Activated naive CD4-positive, alpha-beta T cell treated with Interleukin-2 at 50 U/mL for 16 hours (primary cell): ENCODE measurements around the gene NUDT10.
"Not testable (repeated sequence)": the region's sequence is repeated elsewhere in the genome, so short reads cannot be mapped to it uniquely, and the experiment has no call there.

Experiments
- DNase-seq: peaks from one replicate; pipeline ENCODE4 v3.0.0-alpha.2; 2020

NUDT10 gene

GRCh38 chrX:51332188-51332942 lies at the start of gene NUDT10:
Gene NUDT10, plus strand, starts transcription at chrX:51332822. Its CDS starts 144 bp downstream, at chrX:51332966.
- peak; percentile 39 for DNase-seq

DNA sequence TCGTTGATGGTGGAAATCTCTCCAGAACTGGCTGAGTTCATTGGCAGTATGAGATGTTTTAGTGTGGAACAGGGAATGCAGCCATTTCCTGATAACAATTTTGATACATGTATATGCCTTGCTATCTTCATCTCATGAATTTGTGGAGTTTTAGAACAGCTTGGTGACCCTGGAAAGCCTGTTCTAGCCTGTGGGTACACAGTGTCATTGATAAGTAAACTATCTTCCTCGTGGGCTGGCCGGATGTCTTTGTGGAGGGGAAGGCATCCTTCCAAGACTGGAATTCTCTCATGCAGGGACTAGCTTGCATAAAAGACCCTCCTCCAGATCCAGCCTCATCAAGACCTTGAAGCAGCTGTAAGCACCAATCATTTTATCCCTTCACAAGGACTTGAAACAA lies 40.2 kb upstream of the NUDT10 start:
- no peak for DNase-seq

DNA sequence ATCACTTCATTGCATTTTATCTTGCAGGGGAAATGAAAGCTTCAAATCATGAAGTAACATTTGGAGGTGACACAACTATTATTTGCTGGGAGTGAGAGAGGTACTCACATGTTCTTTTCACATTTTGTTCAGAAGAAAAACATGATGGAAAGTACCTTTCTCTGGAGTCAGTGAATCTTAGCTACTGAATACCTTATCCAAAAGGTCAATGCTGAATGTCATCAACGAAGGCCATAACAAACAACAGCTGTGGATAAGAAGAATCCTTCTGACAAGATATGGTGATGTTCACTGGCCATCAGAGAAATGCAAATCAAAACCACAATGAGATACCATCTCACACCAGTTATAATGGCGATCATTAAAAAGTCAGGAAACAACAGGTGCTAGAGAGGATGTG lies 36.5 kb upstream of the NUDT10 start:
- DNase-seq, result no peak

GRCh38 chrX:51316271-51316670 lies 16.4 kb upstream of the NUDT10 start:
- DNase-seq, result no peak

DNA sequence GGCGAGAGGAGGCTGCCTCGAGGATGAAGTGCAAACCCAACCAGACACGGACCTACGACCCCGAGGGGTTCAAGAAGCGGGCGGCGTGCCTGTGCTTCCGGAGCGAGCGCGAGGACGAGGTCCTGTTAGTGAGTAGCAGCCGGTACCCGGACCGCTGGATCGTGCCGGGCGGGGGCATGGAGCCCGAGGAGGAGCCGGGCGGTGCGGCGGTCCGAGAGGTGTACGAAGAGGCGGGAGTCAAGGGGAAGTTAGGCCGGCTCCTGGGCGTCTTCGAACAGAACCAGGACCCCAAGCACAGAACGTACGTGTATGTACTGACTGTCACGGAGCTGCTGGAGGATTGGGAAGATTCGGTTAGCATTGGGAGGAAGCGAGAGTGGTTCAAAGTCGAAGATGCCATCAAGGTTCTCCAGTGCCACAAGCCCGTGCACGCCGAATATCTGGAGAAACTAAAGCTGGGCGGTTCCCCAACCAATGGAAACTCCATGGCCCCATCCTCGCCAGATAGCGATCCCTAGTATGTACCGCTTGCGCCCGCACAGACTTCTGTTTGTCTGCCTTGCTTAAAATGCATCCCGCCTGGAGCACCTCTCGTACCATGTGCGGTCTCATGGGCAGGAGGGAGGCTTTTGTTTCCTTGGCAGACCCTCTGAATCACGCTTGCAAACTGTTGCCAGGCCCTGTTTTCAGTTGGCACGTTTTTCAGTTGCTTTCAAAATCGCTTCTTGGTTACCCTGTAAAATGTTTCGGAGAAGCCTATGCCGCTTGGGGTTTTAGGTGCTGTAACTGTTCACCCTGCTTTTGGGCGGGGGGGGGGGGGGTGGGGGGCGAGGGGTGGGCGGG lies 542 bp downstream of the NUDT10 start:
- not testable (repeated sequence) for DNase-seq

GRCh38 chrX:51334276-51334675 lies 1.7 kb downstream of the NUDT10 start:
- no peak for DNase-seq

DNA sequence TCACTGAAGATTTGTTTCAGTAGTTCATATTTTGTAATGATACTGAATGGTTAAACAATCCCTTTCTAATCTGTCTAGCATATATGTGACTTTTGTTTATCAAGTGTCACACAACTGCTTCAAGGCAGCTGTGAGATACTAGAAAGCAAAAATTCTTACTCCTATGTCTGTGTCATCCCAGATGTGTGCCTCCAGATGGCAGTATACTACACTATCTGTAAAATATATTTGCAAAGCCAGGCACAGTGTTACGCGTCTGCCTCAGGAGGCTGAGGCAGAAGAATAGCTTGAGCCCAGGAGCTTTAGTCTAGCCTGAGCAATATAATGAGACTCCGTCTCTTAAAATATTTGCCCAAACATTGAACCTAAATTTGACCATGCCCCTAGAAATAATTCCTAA lies 4.0 kb downstream of the NUDT10 start:
- peak; percentile 3 for DNase-seq

DNA sequence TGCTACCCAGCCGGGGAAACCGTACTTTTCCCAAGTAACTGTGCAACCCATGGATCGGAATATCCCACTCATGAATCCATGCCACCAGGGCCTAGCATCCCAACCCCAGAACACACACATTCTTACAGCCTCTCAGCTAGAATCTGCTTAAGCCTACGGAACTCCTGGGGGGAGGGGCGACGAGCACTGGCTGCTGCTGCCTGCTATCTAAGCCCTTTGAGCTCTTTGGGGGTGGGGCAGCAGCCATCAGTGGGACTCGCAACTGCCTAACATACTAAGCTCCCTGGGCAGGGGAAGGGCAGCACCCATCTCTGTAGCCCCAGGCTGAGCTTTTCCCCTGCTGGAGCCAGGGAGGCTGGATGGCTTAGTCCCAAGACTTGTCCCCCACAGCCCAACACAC lies 28.6 kb downstream of the NUDT10 start:
- DNase-seq, result no peak

DNA sequence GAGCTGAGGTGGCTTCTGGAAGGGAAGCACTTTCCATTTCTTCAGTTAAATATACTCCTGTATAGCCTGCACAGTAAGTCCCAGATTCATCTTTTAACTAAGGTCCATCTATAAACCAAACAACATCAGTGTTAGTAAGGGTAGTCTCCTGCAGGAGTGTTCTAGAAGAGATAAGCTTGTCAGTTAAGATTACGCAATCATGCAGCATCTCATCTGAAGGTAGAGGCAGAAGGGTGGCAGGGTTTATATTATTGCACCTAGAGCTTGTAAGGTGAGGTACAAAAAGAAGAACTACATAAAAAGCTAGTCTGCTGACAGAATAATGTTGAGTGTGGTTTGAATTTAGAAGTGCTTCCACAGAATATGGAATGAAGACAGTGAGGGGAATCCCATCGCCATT lies 44.0 kb downstream of the NUDT10 start:
- no peak for DNase-seq
